ENCODE data around the gene ALDH1B1. TPM values are rescaled to one million over a fixed set of nuclear protein-coding genes. Genes with fewer than 3 reads are reported as not detected.
"Not testable (repeated sequence)": the region's sequence is repeated elsewhere in the genome, so short reads cannot be mapped to it uniquely, and the experiment has no call there.

The ALDH1B1 gene
- total and polyA plus RNA-seq, 12 donors, result 4.0 to 30.2 (median 17.2) TPM

DNA sequence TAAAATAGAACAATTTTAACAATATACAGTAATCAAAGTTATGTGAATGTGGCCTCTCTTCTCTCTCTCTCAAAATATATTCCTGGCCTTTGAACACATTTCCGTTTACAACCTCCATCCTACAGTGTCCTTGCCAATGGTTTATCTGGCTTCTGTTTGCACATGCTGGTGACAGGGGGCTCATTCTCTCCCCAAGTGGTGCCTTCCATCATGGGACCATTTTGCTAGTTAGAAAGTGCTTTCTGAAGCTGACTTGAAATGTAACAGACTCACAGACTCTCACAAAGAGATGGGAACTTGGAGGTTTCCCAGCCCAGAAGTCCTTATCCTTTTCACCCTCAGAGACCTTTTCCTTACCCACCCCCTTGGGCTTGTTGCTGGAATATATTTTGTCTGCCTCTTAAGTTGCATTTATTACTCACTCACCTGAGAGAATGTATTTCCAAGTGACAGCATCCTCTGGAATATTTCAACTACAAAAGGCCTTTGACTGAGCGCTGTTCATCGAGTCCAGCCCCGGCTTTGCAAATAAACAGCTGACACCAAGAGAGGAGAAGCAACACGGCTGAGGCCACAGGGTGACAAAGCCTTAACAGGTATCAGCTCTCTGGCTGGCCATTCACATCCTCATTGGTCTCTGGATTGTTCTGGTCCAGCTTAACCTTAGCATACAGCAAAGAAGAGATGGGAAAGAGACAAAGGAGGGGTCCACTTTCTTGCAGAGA lies 17.5 kb upstream of the ALDH1B1 start:
- H3K4me3 ChIP-seq, result no peak overlapping the region
- H3K27me3 ChIP-seq, result peaks cover 0 to 5% (median 0%) of the 10 kb centered on the region in 7 donors
- ATAC-seq (no peak), DNase-seq (no peak)
- no peaks in the 10 kb centered on the region for H3K36me3 ChIP-seq
- TF ChIP-seq, protein P1, sequence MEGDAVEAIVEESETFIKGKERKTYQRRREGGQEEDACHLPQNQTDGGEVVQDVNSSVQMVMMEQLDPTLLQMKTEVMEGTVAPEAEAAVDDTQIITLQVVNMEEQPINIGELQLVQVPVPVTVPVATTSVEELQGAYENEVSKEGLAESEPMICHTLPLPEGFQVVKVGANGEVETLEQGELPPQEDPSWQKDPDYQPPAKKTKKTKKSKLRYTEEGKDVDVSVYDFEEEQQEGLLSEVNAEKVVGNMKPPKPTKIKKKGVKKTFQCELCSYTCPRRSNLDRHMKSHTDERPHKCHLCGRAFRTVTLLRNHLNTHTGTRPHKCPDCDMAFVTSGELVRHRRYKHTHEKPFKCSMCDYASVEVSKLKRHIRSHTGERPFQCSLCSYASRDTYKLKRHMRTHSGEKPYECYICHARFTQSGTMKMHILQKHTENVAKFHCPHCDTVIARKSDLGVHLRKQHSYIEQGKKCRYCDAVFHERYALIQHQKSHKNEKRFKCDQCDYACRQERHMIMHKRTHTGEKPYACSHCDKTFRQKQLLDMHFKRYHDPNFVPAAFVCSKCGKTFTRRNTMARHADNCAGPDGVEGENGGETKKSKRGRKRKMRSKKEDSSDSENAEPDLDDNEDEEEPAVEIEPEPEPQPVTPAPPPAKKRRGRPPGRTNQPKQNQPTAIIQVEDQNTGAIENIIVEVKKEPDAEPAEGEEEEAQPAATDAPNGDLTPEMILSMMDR (IDR thresholded peaks at IDR 0.05), result no peak
- no peaks in the 10 kb centered on the region for H3K4me1 ChIP-seq
- H3K9me3 ChIP-seq, result no peaks in the 10 kb centered on the region
- 41 to 55% methylated on average over 5 of the region's 5 CpGs for WGBS, 2 donors
- intact Hi-C loops (cut with DNase I), result loop anchor here in 1 of 10 donors (5.0 kb wide), 1 partner anchor 32 kb away; no protein-coding TSS in a partner anchor
- H3K27ac ChIP-seq, result no peak overlapping the region

DNA sequence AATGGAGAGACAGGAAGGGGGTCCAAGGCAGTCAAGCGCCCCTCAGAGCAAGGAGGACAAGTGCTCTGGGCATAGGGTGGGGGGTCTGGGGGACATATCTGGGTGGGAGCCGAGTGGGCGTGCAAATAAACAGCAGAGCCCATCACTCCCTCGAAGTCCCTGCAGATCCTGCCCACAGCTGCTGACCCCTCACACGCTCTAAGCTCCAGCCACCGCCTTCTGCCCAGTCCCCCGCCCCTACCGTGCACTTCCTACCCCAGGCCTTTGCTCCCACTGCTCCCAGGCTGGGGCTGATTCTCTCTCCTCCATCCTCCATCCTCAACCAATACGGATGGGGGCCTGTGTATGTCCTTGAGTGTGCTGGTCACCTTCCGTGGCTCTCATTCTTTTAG lies 16.9 kb upstream of the ALDH1B1 start:
- peak in 1 of 8 donors; percentile 25 for ATAC-seq
- Histone ChIP-seq H3K9me3 (no peaks in the 10 kb centered on the region), H3K27me3 (peaks cover 0 to 3% (median 0%) of the 10 kb centered on the region in 7 donors), H3K4me3 (no peak overlapping the region), H3K4me1 (peaks cover 0 to 3% (median 0%) of the 10 kb centered on the region in 9 donors), H3K27ac (no peak overlapping the region), H3K36me3 (no peaks in the 10 kb centered on the region)
- WGBS, 2 donors, result 70 to 82% methylated on average over 10 of the region's 10 CpGs
- DNase-seq, result no peak
- intact Hi-C loops (cut with DNase I), result no loop called here
- TF ChIP-seq, protein P1 (IDR thresholded peaks at IDR 0.05), result no peak

DNA sequence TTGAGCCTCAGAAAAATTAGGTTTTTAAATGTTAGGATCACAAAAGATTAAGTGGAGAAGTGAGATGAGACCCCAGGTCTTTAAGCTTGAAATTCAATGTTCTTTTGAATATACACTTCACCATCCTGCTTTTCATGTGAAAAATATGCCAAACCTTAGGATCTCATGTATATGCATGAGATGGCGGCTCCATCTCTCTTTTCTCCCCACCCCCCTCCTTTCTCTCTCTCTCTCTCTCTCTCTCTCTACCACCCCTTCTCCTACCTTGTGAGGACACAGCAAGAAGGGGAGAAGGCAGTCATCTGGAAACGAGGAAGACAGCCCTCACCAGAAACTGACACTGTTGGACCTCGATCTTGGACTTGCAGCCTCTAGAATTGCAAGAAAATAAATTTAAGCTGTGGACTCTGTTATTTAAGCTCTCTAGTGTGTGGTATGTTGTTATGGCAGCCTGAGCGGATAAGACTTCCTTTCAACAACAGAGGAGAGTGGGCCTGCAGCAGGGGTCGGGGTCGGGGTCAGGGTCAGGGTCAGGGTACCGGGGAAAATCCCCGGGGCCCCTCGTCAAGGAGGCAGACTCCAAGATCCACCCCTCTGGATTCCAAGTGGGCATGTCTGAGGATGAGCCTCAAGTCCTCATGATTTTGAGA lies 16.4 kb upstream of the ALDH1B1 start:
- WGBS, 2 donors, result 51 to 58% methylated on average over 9 of the region's 9 CpGs
- intact Hi-C loops (cut with DNase I), result no loop called here
- Histone ChIP-seq H3K4me1 (peaks cover 0 to 8% (median 0%) of the 10 kb centered on the region in 9 donors), H3K27me3 (no peaks in the 10 kb centered on the region), H3K36me3 (no peaks in the 10 kb centered on the region), H3K9me3 (no peaks in the 10 kb centered on the region), H3K27ac (no peak overlapping the region), H3K4me3 (no peak overlapping the region)
- TF ChIP-seq, protein P1 (IDR thresholded peaks at IDR 0.05), result no peak
- DNase-seq (no peak), ATAC-seq (no peak)

DNA sequence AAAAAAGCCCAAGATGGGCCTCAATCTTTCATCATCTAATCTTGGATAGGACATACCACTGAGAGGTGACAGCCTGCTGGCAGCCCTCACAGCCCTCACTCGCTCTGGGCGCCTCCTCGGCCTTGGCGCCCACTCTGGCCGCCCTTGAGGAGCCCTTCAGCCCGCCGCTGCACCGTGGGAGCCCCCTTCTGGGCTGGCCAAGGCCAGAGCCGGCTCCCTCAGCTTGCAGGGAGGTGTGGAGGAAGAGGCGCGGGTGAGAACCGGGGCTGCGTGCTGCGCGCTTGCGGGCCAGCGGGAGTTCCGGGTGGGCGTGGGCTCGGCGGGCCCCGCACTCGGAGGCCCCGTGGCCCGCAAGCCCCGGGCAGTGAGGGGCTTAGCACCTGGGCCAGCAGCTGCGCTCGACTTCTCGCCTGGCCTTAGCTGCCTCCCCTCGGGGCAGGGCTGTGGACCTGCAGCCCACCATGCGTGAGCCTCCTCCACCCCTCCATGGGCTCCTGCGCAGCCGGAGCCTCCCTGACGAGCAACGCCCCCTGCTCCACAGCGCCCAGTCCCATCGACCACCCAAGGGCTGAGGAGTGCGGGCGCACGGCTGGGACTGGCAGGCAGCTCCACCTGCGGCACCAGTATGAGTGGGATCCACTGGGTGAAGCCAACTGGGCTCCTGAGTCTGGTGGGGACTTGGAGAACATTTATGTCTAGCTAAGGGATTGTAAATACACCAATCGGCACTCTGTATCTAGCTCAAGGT lies 15.0 kb upstream of the ALDH1B1 start:
- intact Hi-C loops (cut with DNase I); H3K27ac ChIP-seq; H3K4me1 ChIP-seq; H3K27me3 ChIP-seq; ATAC-seq; H3K9me3 ChIP-seq; H3K4me3 ChIP-seq; DNase-seq; H3K36me3 ChIP-seq: not testable (repeated sequence)
- 94 to 95% methylated on average over 41 to 42 of the region's 42 CpGs for WGBS, 2 donors

All from heart right ventricle (tissue), 16 donors.